Heart right ventricle (tissue), 16 donors: ENCODE data around the gene EME1. TPM values are rescaled to one million over a fixed set of nuclear protein-coding genes. Genes with fewer than 3 reads are reported as not detected.
A peak's percentile ranks its signal among the peaks of the same experiment; 100 is the strongest.

Source experiments
- ATAC-seq, 8 donors: fragments of 200-7000 bp; cut with Tn5 transposase; one replicate each; pipeline ENCODE4 v1.9.1; 2020; ENCODE audit warnings: mild to moderate bottlenecking in 8 of 8, moderate library complexity in 8 of 8, moderate number of reproducible peaks in 1 of 8
- DNase-seq, 2 donors: peaks; one replicate each; pipeline ENCODE4 v3.0.0-alpha.2; 2020
- H3K27ac ChIP-seq, 10 donors: fragments of 200-600 bp; sonication (generic) in 2 of 10; one replicate each; pipeline versions ENCODE4 v1.5.0 to v1.8.0; 2020 to 2022; ENCODE audit warnings: mild to moderate bottlenecking in 3 of 10
- H3K27me3 ChIP-seq, 7 donors: fragments of 200-600 bp; one replicate each; pipeline ENCODE4 v1.8.0; 2021 to 2022; ENCODE audit warnings: mild to moderate bottlenecking in 2 of 7
- H3K36me3 ChIP-seq, 9 donors: fragments of 200-600 bp; sonication (generic) in 1 of 9; one replicate each; pipeline versions ENCODE4 v1.5.0 to v1.8.0; 2020 to 2022; ENCODE audit warnings: mild to moderate bottlenecking in 2 of 9
- H3K4me1 ChIP-seq, 9 donors: fragments of 200-600 bp; sonication (generic) in 1 of 9; one replicate each; pipeline versions ENCODE4 v1.5.0 to v1.8.0; 2020 to 2022; ENCODE audit warnings: mild to moderate bottlenecking in 4 of 9
- H3K4me3 ChIP-seq, 10 donors: fragments of 200-600 bp; sonication (generic) in 2 of 10; one replicate each; pipeline versions ENCODE4 v1.5.0 to v1.8.0; 2020 to 2022; ENCODE audit warnings: mild to moderate bottlenecking in 7 of 10, moderate library complexity in 2 of 10
- H3K9me3 ChIP-seq, 11 donors: fragments of 200-600 bp in 10 of 11; sonication (generic) in 2 of 11; one replicate each; pipeline versions ENCODE4 v1.5.0 to v1.8.0; 2013 to 2022; ENCODE audit warnings: mild to moderate bottlenecking in 2 of 11, control low read depth in 1 of 11, moderate library complexity in 1 of 11
- WGBS, 2 donors: extraction: QIAGEN DNeasy Blood & Tissue Kit; methylation state at CpG; one replicate each; pipeline ENCODE4 v1.1.7; 2013; ENCODE audit warnings: inconsistent platforms in 1 of 2; 5-methylcytosine and 5-hydroxymethylcytosine counted together
- intact Hi-C, 10 donors: fragments of 100-400 bp; cut with DNase I; formaldehyde crosslinking; loops; one replicate each; pipeline versions ENCODE4 v1.11.1 to v1.14.2; 2022
- polyA plus RNA-seq, 2 donors: library from polyadenylated mRNA; stranded (reverse); fragments of 200-250 nt; gene quantifications; one replicate each; pipeline ENCODE4 v1.2.3, GENCODE V29; 2013
- total RNA-seq, 10 donors: library from RNA; stranded (reverse); fragmentation: NEBNext Ultra II Directional in 3 of 10; extraction: Animal tissue kit (Norgen Biotek cat#: 25700) in 3 of 10; gene quantifications; one replicate each; pipeline versions ENCODE4 v1.2.1 to v1.2.4, GENCODE V29; 2021 to 2023
- TF ChIP-seq, protein P1 (sequence below), 9 donors: fragments of 200-600 bp; sonication (generic) in 2 of 9; IDR thresholded peaks; one replicate each; pipeline versions ENCODE4 v1.5.0 to v1.8.0; 2021 to 2022; ENCODE audit warnings: antibody characterized with exemption in 9 of 9, mild to moderate bottlenecking in 5 of 9, moderate library complexity in 1 of 9
- donor health status: Arrhythmogenic right ventricular cardiomyopathy.
- donor health status: ischemic (EF 13 %, LVEDD 7.1; RV severe dilation, severe dysfunction).
- donor health status: healthy with polysubstance abuse.
- donor health status: DM: no; HTN: yes; CAD: no.
- donor health status: DM: no; HTN: no; CAD: no.
- donor health status: ischemic (EF 25% LVEDD 6.9; RV normal size, moderate dysfunction).
- donor health status: ischemic (EF 25% LVEDD 5.7; RV mildly dilated, moderate dysfunction).
- donor health status: healthy.
- donor health status: DM: yes; HTN: yes; CAD: no.
- donor health status: Ischemic cardiomyopathy.
- donor health status: ischemic (EF 35%, LVEDD 5.7; RV mildly dilated, moderate dysfunction).
- donor health status: nonischemic (EF 11% LVEDD 7.7; RV severe dilation, severe dysfunction).
- donor health status: DM: yes; HTN: yes; CAD: no.
- donor health status: PGD.
- donor health status: ischemic (EF 29% LVEDD 5.4; RV normal size, mild dysfunction).
- donor health status: nonischemic (EF 23%, LVEDD 6.1; RV moderate dilation, normal function).

The EME1 gene
- total and polyA plus RNA-seq, 12 donors, result 0.20 to 1.8 (median 0.54) TPM

DNA sequence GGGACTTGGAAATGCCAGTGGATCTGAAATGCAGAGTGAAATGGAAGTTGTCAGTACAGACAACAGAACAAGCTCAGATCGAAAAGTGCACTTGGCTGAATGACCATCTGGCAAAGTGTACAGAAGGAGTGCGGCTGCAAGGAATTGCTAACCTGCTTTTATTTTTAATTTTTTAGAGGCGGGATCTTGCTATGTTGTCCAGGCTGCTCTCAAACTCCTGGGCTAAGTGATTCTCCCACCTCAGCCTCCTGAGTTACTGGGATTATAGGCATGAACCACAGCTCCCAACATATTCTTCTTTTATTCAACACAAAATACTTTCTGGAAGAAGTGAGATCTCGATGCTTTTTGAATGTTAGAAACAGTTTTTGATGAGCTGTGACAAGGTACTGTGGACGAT, 20.7 kb downstream of the EME1 start:
- Histone ChIP-seq H3K4me1 (peaks cover 2 to 32% (median 22%) of the 10 kb centered on the region in 9 donors), H3K36me3 (peaks cover 0 to 68% (median 55%) of the 10 kb centered on the region in 9 donors), H3K27me3 (no peaks in the 10 kb centered on the region), H3K9me3 (no peaks in the 10 kb centered on the region), H3K27ac (no peak overlapping the region), H3K4me3 (no peak overlapping the region)
- no peak for DNase-seq
- intact Hi-C loops, result no loop called here
- TF ChIP-seq, protein P1, sequence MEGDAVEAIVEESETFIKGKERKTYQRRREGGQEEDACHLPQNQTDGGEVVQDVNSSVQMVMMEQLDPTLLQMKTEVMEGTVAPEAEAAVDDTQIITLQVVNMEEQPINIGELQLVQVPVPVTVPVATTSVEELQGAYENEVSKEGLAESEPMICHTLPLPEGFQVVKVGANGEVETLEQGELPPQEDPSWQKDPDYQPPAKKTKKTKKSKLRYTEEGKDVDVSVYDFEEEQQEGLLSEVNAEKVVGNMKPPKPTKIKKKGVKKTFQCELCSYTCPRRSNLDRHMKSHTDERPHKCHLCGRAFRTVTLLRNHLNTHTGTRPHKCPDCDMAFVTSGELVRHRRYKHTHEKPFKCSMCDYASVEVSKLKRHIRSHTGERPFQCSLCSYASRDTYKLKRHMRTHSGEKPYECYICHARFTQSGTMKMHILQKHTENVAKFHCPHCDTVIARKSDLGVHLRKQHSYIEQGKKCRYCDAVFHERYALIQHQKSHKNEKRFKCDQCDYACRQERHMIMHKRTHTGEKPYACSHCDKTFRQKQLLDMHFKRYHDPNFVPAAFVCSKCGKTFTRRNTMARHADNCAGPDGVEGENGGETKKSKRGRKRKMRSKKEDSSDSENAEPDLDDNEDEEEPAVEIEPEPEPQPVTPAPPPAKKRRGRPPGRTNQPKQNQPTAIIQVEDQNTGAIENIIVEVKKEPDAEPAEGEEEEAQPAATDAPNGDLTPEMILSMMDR (IDR thresholded peaks at IDR 0.05), result no peak
- WGBS, 2 donors, result 92 to 94% methylated on average over 5 of the region's 5 CpGs
- ATAC-seq, result no peak

DNA sequence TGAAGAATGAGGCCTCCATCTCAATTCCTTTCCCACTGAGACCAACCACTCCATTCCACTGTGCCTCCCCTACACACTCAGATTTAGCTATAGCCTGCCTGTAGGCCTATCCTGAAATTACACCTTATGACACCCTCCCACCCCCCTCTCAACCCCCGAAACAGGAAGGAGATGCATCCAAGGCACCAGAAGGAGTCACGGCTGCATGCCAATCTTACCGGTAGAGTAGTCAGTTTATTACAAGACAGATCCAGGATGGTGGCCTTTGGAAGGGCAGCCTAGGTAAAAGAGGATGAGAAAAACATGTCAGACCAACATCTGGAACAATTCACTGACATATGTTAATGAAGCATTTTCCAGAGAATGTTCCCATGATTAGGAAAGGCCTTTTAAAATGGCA, 21.7 kb downstream of the EME1 start:
- WGBS, 2 donors, result 18 to 24% methylated on average over 3 of the region's 3 CpGs
- H3K4me3 ChIP-seq, result no peak overlapping the region
- H3K27ac ChIP-seq, result no peak overlapping the region
- ATAC-seq (no peak), DNase-seq (no peak)
- TF ChIP-seq, protein P1 (IDR thresholded peaks at IDR 0.05), result no peak
- intact Hi-C loops, result no loop called here
- H3K27me3 ChIP-seq, result no peaks in the 10 kb centered on the region
- peaks cover 2 to 32% (median 22%) of the 10 kb centered on the region in 9 donors for H3K4me1 ChIP-seq
- no peaks in the 10 kb centered on the region for H3K9me3 ChIP-seq
- H3K36me3 ChIP-seq, result peaks cover 0 to 57% (median 45%) of the 10 kb centered on the region in 9 donors

DNA sequence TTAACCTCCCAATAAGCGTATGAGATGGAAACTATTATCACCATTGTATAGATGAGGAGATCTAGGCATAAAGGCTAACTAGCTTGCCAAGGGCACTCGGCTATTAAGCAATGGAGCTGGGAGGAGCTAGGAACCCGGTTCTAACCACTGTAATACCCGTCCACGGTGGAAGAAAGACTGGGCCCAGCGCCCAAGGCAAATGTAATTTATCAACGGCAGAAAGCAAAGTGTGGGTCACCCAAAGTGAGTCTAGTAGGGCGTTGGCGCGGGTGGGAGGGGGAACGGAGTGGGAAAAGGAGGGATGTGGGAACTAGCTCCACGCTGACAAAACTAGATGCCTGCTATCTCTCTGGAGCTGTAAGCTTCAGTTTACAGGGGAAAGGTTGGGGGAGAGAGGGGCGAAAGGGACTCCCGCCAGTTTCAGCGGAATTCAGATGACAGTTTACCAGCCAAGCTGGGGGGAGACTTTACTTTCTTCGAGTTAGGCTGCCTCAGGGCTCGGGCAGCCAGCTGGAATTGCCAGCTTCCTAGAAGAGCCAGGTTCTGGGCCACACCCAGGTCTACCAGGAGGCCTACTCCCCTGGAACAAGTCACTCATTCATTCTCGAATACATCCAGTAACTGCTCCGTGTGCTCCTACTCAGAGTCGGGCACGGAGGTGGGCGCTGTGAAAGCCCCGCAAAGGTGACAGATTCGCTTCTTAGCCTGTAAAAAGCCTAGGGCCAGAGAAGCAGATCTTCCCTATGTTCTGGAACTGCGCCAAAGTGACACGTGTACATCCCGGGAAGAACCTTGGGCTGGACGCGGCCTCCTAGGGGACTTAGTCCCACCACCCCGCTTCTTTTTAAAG, 23.5 kb downstream of the EME1 start:
- ATAC-seq (peak in 7 of 8 donors; percentile 13 to 58 (median 38)), DNase-seq (peak in 1 of 2 donors; percentile 29)
- intact Hi-C loops, result loop anchor here in 1 of 10 donors (1.0 kb wide), 1 partner anchor 83 kb away; no protein-coding TSS in a partner anchor
- TF ChIP-seq, protein P1 (IDR thresholded peaks at IDR 0.05), result no peak
- WGBS, 2 donors, result 8% methylated on average over 30 of the region's 30 CpGs
- no peaks in the 10 kb centered on the region for H3K27me3 ChIP-seq
- no peaks in the 10 kb centered on the region for H3K9me3 ChIP-seq
- H3K36me3 ChIP-seq, result peaks cover 0 to 40% (median 29%) of the 10 kb centered on the region in 9 donors
- peak overlapping the region in 9 of 10 donors; percentile 54 to 91 (median 88) for H3K27ac ChIP-seq
- H3K4me1 ChIP-seq, result peaks cover 2 to 32% (median 22%) of the 10 kb centered on the region in 9 donors
- peak overlapping the region; percentile 67 to 100 (median 90) for H3K4me3 ChIP-seq

GRCh38 chr17:50397111-50397918, 24.3 kb downstream of the EME1 start, which contains the start of gene LRRC59:
LRRC59 (minus strand) TSS chr17:50397523; CDS start chr17:50397317, 206 bp downstream.
- Histone ChIP-seq H3K27ac (peak within 1 kb of the TSS in 9 of 10 donors; percentile 54 to 91 (median 88)), H3K9me3 (no peaks in the 10 kb centered on the region), H3K4me1 (peaks cover 2 to 32% (median 22%) of the 10 kb centered on the region in 9 donors), H3K36me3 (peaks cover 0 to 31% (median 22%) of the 10 kb centered on the region in 9 donors), H3K27me3 (no peaks in the 10 kb centered on the region), H3K4me3 (peak within 1 kb of the TSS; percentile 67 to 100 (median 90))
- intact Hi-C loops, result loop anchor here in 1 of 10 donors (1.0 kb wide), 1 partner anchor 82 kb away; no protein-coding TSS in a partner anchor
- peak; percentile 88 to 92 for DNase-seq
- 0 to 1% methylated on average over 66 to 70 of the region's 70 CpGs for WGBS, 2 donors
- TF ChIP-seq, protein P1 (IDR thresholded peaks at IDR 0.05), result peak; percentile 90 to 100 (median 99)
- peak; percentile 97 to 98 (median 98) for ATAC-seq
